Stimulated activated CD8-positive, alpha-beta memory T cell treated with anti-CD3 and anti-CD28 coated beads, Interleukin-4, amount 100 ng/mL, for 4 hours (primary cell): Measurements from ENCODE around the gene OSTF1.

Experiments
- DNase-seq, 2 donors: peaks; one replicate each; pipeline ENCODE4 v3.0.0-alpha.2; 2020; ENCODE audit warnings: low read depth in 2 of 2, low spot score in 1 of 2

Gene OSTF1

GRCh38 chr9:75087824-75088645, at the start of gene OSTF1, which contains the start of gene NMRK1:
OSTF1 (plus strand) TSS chr9:75088514; CDS start chr9:75088693, 179 bp downstream.
NMRK1 (minus strand) TSS chr9:75088155; CDS start chr9:75083115, 5,040 bp downstream.
- peak; percentile 71 to 86 for DNase-seq

GRCh38 chr9:75039009-75039408, 49.3 kb upstream of the OSTF1 start:
- DNase-seq, result no peak

- no peak for DNase-seq
Measured at GRCh38 chr9:75039801-75040200, 48.5 kb upstream of the OSTF1 start.

- no peak for DNase-seq
Measured at GRCh38 chr9:75041041-75041440, 47.3 kb upstream of the OSTF1 start.

GRCh38 chr9:75046725-75047345, 41.5 kb upstream of the OSTF1 start:
- no peak for DNase-seq

GRCh38 chr9:75047506-75047905, 40.8 kb upstream of the OSTF1 start:
- DNase-seq, result no peak

- DNase-seq, result no peak
Measured at GRCh38 chr9:75051285-75051684, 37.0 kb upstream of the OSTF1 start.

GRCh38 chr9:75053869-75054268, 34.4 kb upstream of the OSTF1 start:
- no peak for DNase-seq

- no peak for DNase-seq
Measured at GRCh38 chr9:75054368-75055001, 33.8 kb upstream of the OSTF1 start.

GRCh38 chr9:75061169-75061568, 27.1 kb upstream of the OSTF1 start:
- no peak for DNase-seq

GRCh38 chr9:75063556-75064305, 24.6 kb upstream of the OSTF1 start:
- no peak for DNase-seq

GRCh38 chr9:75064307-75065025, 23.8 kb upstream of the OSTF1 start:
- no peak for DNase-seq

- DNase-seq, result no peak
Measured at GRCh38 chr9:75065510-75065909, 22.8 kb upstream of the OSTF1 start.

- no peak for DNase-seq
Measured at GRCh38 chr9:75067894-75068293, 20.4 kb upstream of the OSTF1 start.

GRCh38 chr9:75069171-75069570, 19.1 kb upstream of the OSTF1 start:
- no peak for DNase-seq

- no peak for DNase-seq
Measured at GRCh38 chr9:75071530-75072122, 16.7 kb upstream of the OSTF1 start.

GRCh38 chr9:75072895-75073294, 15.4 kb upstream of the OSTF1 start:
- no peak for DNase-seq

GRCh38 chr9:75081632-75082031, 6.7 kb upstream of the OSTF1 start:
- no peak for DNase-seq

- DNase-seq, result no peak
Measured at GRCh38 chr9:75083188-75083970, 4.9 kb upstream of the OSTF1 start.
